ENCODE results near the gene WHRN.

Gene WHRN

GRCh38 chr9:114405294-114406034 is 99.8 kb downstream of the WHRN start:
- CTCF ChIA-PET = interaction anchor here (0.6 to 2.5 kb wide), 19 partner anchors 9 to 506 kb away, joined by 3 to 16 read pairs (median 4); partner anchors contain the start of gene ATP6V1G1
- TF ChIP-seq LEF1 (IDR thresholded peaks at IDR 0.05; ENCODE audit: borderline replicate concordance) (no peak), FOXK2 (IDR thresholded peaks at IDR 0.05) (no peak), BHLHE40 (IDR thresholded peaks at IDR 0.05; ENCODE audit: borderline replicate concordance) (no peak), PKNOX1 (IDR thresholded peaks at IDR 0.05) (no peak), L3MBTL2 (conservative IDR thresholded peaks at IDR 0.05) (no peak), SUZ12 (IDR thresholded peaks at IDR 0.05) (no peak), FOXA1 (IDR thresholded peaks at IDR 0.05) (no peak), NFRKB (IDR thresholded peaks at IDR 0.05) (no peak), TARDBP (IDR thresholded peaks at IDR 0.05) (no peak), ELF4 (IDR thresholded peaks at IDR 0.05) (no peak), HDGF (IDR thresholded peaks at IDR 0.05; ENCODE audit: borderline replicate concordance) (no peak), CTBP1 (IDR thresholded peaks at IDR 0.05; ENCODE audit: borderline replicate concordance) (no peak), ARNT (IDR thresholded peaks at IDR 0.05) (no peak), FOXM1 (IDR thresholded peaks at IDR 0.05; ENCODE audit: borderline replicate concordance) (no peak), ZNF384 (IDR thresholded peaks at IDR 0.05) (no peak), SP1 (IDR thresholded peaks at IDR 0.05) (no peak)
- POLR2A ChIA-PET = interaction anchor here (1.5 kb wide), 1 partner anchor 8 kb away, joined by 3 read pairs; no protein-coding TSS in a partner anchor
- DNase-seq (ENCODE audit: extremely low spot score) = peak; percentile 83

GRCh38 chr9:114404531-114404930 is 100.7 kb downstream of the WHRN start:
- POLR2A ChIA-PET = no interaction called here
- no peak for DNase-seq (ENCODE audit: extremely low spot score)
- no peak for TF ChIP-seq PKNOX1 (IDR thresholded peaks at IDR 0.05)
- TF ChIP-seq BHLHE40 (IDR thresholded peaks at IDR 0.05; ENCODE audit: borderline replicate concordance) = no peak
- TF ChIP-seq SUZ12 (IDR thresholded peaks at IDR 0.05) = no peak
- TF ChIP-seq HDGF (IDR thresholded peaks at IDR 0.05; ENCODE audit: borderline replicate concordance) = no peak
- no peak for TF ChIP-seq ARNT (IDR thresholded peaks at IDR 0.05)
- TF ChIP-seq NFRKB (IDR thresholded peaks at IDR 0.05) = no peak
- CTCF ChIA-PET = interaction anchor here (2.5 kb wide), 1 partner anchor 249 kb away, joined by 16 read pairs; no protein-coding TSS in a partner anchor

GRCh38 chr9:114403153-114403756 is 102.0 kb downstream of the WHRN start:
- TF ChIP-seq SUZ12 (IDR thresholded peaks at IDR 0.05) (no peak), HDGF (IDR thresholded peaks at IDR 0.05; ENCODE audit: borderline replicate concordance) (no peak), LEF1 (IDR thresholded peaks at IDR 0.05; ENCODE audit: borderline replicate concordance) (no peak), ARNT (IDR thresholded peaks at IDR 0.05) (no peak), BHLHE40 (IDR thresholded peaks at IDR 0.05; ENCODE audit: borderline replicate concordance) (no peak)
- no peak for DNase-seq (ENCODE audit: extremely low spot score)
- ChIA-PET CTCF (interaction anchor here (1.1 to 2.5 kb wide), 2 partner anchors 250 to 335 kb away, joined by 3 to 16 read pairs; no protein-coding TSS in a partner anchor), POLR2A (no interaction called here)

- TF ChIP-seq SP1 (IDR thresholded peaks at IDR 0.05) (no peak), SUZ12 (IDR thresholded peaks at IDR 0.05) (no peak), L3MBTL2 (conservative IDR thresholded peaks at IDR 0.05) (no peak), CTBP1 (IDR thresholded peaks at IDR 0.05; ENCODE audit: borderline replicate concordance) (no peak), BHLHE40 (IDR thresholded peaks at IDR 0.05; ENCODE audit: borderline replicate concordance) (no peak), FOXM1 (IDR thresholded peaks at IDR 0.05; ENCODE audit: borderline replicate concordance) (no peak), ARNT (IDR thresholded peaks at IDR 0.05) (no peak), FOXA1 (IDR thresholded peaks at IDR 0.05) (no peak), NFRKB (IDR thresholded peaks at IDR 0.05) (no peak), FOXK2 (IDR thresholded peaks at IDR 0.05) (no peak), PKNOX1 (IDR thresholded peaks at IDR 0.05) (no peak), ELF4 (IDR thresholded peaks at IDR 0.05) (no peak), HDGF (IDR thresholded peaks at IDR 0.05; ENCODE audit: borderline replicate concordance) (no peak), ZNF384 (IDR thresholded peaks at IDR 0.05) (no peak), LEF1 (IDR thresholded peaks at IDR 0.05; ENCODE audit: borderline replicate concordance) (no peak)
- no peak for DNase-seq (ENCODE audit: extremely low spot score)
- ChIA-PET POLR2A (no interaction called here), CTCF (no interaction called here)
These were observed 103.9 kb downstream of the WHRN start for GRCh38 chr9:114401344-114401743.

GRCh38 chr9:114400772-114401171 is 104.5 kb downstream of the WHRN start:
- no peak for TF ChIP-seq L3MBTL2 (conservative IDR thresholded peaks at IDR 0.05)
- TF ChIP-seq FOXK2 (IDR thresholded peaks at IDR 0.05) = no peak
- TF ChIP-seq FOXA1 (IDR thresholded peaks at IDR 0.05) = no peak
- no peak for TF ChIP-seq ARNT (IDR thresholded peaks at IDR 0.05)
- TF ChIP-seq LEF1 (IDR thresholded peaks at IDR 0.05; ENCODE audit: borderline replicate concordance) = no peak
- no peak for TF ChIP-seq BHLHE40 (IDR thresholded peaks at IDR 0.05; ENCODE audit: borderline replicate concordance)
- no peak for TF ChIP-seq FOXM1 (IDR thresholded peaks at IDR 0.05; ENCODE audit: borderline replicate concordance)
- TF ChIP-seq SP1 (IDR thresholded peaks at IDR 0.05) = no peak
- TF ChIP-seq SUZ12 (IDR thresholded peaks at IDR 0.05) = no peak
- TF ChIP-seq NFRKB (IDR thresholded peaks at IDR 0.05) = no peak
- no peak for TF ChIP-seq ZNF384 (IDR thresholded peaks at IDR 0.05)
- TF ChIP-seq PKNOX1 (IDR thresholded peaks at IDR 0.05) = no peak
- no peak for TF ChIP-seq TARDBP (IDR thresholded peaks at IDR 0.05)
- TF ChIP-seq ELF4 (IDR thresholded peaks at IDR 0.05) = no peak
- no peak for TF ChIP-seq CTBP1 (IDR thresholded peaks at IDR 0.05; ENCODE audit: borderline replicate concordance)
- no peak for TF ChIP-seq HDGF (IDR thresholded peaks at IDR 0.05; ENCODE audit: borderline replicate concordance)
- DNase-seq (ENCODE audit: extremely low spot score) = no peak
- ChIA-PET POLR2A (no interaction called here), CTCF (interaction anchor here (0.6 kb wide), 1 partner anchor 110 kb away, joined by 5 read pairs; no protein-coding TSS in a partner anchor)

Data from HEK293T (cell line).